GM12865 (cell line): Measurements from ENCODE around the gene FKBP3.

Source experiments
- DNase-seq: peaks from one replicate; pipeline ENCODE4 v3.0.0; 2010; ENCODE audit warnings: low read depth
- H3K4me3 ChIP-seq: 2 replicates; pipeline ENCODE4 v1.5.1; 2011; ENCODE audit warnings: mild to moderate bottlenecking, low read depth, low read length, control low read depth
- CTCF ChIP-seq: IDR thresholded peaks from 2 replicates; pipeline ENCODE4 v1.5.1; 2011; ENCODE audit warnings: low read length, control low read depth, low read depth, inconsistent platforms; ENCODE audit not compliant: insufficient read depth; ENCODE audit errors: missing control alignments

Gene FKBP3

GRCh38 chr14:45120096-45120495 is 14.2 kb downstream of the FKBP3 start:
- DNase-seq = no peak
- TF ChIP-seq CTCF = no peak
- H3K4me3 ChIP-seq = no peak overlapping the region

- no peak overlapping the region for H3K4me3 ChIP-seq
- no peak for DNase-seq
- TF ChIP-seq CTCF = no peak
Observed at GRCh38 chr14:45118594-45118993, 15.7 kb downstream of the FKBP3 start.

- H3K4me3 ChIP-seq = no peak overlapping the region
- no peak for TF ChIP-seq CTCF
- DNase-seq = no peak
Observed at GRCh38 chr14:45114327-45114726, 20.0 kb downstream of the FKBP3 start.

GRCh38 chr14:45112896-45113781 is 21.1 kb downstream of the FKBP3 start:
- no peak overlapping the region for H3K4me3 ChIP-seq
- no peak for TF ChIP-seq CTCF
- no peak for DNase-seq

- no peak for TF ChIP-seq CTCF
- DNase-seq = no peak
- H3K4me3 ChIP-seq = no peak overlapping the region
Observed at GRCh38 chr14:45104561-45104960, 29.7 kb downstream of the FKBP3 start.

GRCh38 chr14:45103806-45104205 is 30.5 kb downstream of the FKBP3 start:
- TF ChIP-seq CTCF = no peak
- no peak for DNase-seq
- no peak overlapping the region for H3K4me3 ChIP-seq

GRCh38 chr14:45096218-45096617 is 38.1 kb downstream of the FKBP3 start:
- no peak for DNase-seq
- no peak for TF ChIP-seq CTCF
- H3K4me3 ChIP-seq = no peak overlapping the region
